Liver (tissue), 9 donors: ENCODE measurements around the gene ZCCHC17. TPM values are rescaled to one million over a fixed set of nuclear protein-coding genes. Genes with fewer than 3 reads are reported as not detected.

ENCODE experiments used
- DNase-seq: peaks from one replicate; pipeline ENCODE4 v3.0.0-alpha.2; 2017; ENCODE audit warnings: low spot score
- H3K27ac ChIP-seq, 2 donors: one replicate each; pipeline ENCODE4 v1.7.0; 2013; ENCODE audit warnings: inconsistent platforms in 2 of 2, low read length in 2 of 2, control low read depth in 1 of 2, low read depth in 1 of 2, mild to moderate bottlenecking in 1 of 2
- H3K27me3 ChIP-seq, 4 donors: one replicate each; pipeline versions ENCODE4 v1.6.1 to v1.7.0; 2013; ENCODE audit warnings: low read length in 3 of 4, inconsistent platforms in 1 of 4, mild to moderate bottlenecking in 1 of 4, moderate library complexity in 1 of 4; ENCODE audit not compliant: control insufficient read depth in 4 of 4, insufficient read depth in 4 of 4
- H3K36me3 ChIP-seq, 4 donors: one replicate each; pipeline versions ENCODE4 v1.6.1 to v1.7.0; 2013; ENCODE audit warnings: low read length in 3 of 4, mild to moderate bottlenecking in 3 of 4, low read depth in 1 of 4, moderate library complexity in 1 of 4; ENCODE audit not compliant: control insufficient read depth in 4 of 4, insufficient read depth in 3 of 4
- H3K4me1 ChIP-seq, 4 donors: one replicate each; pipeline versions ENCODE4 v1.6.1 to v1.7.0; 2013; ENCODE audit warnings: low read length in 3 of 4, mild to moderate bottlenecking in 3 of 4, moderate library complexity in 1 of 4; ENCODE audit not compliant: control insufficient read depth in 4 of 4, insufficient read depth in 4 of 4
- H3K4me3 ChIP-seq, 3 donors: one replicate each; pipeline versions ENCODE4 v1.6.1 to v1.7.0; 2013; ENCODE audit warnings: low read length in 3 of 3, control low read depth in 1 of 3, low read depth in 1 of 3, mild to moderate bottlenecking in 1 of 3
- H3K9ac ChIP-seq, 2 donors: one replicate each; pipeline ENCODE4 v1.7.0; 2013; ENCODE audit warnings: low read length in 2 of 2, mild to moderate bottlenecking in 2 of 2, moderate library complexity in 2 of 2, control low read depth in 1 of 2, low read depth in 1 of 2
- H3K9me3 ChIP-seq, 4 donors: one replicate each; pipeline versions ENCODE4 v1.6.1 to v1.7.0; 2013; ENCODE audit warnings: low read length in 3 of 4; ENCODE audit not compliant: control insufficient read depth in 4 of 4
- ATF3 ChIP-seq: IDR thresholded peaks from 2 replicates; pipeline ENCODE4 v1.6.1; 2016; ENCODE audit warnings: antibody characterized with exemption
- CTCF ChIP-seq: fragments of 150-350 bp; IDR thresholded peaks from 2 replicates; pipeline ENCODE4 v1.5.1; 2017; ENCODE audit warnings: improper control_type of control experiment, low read depth, low read length; ENCODE audit not compliant: missing input control
- EGR1 ChIP-seq, 2 donors: IDR thresholded peaks; 2 replicates each; pipeline ENCODE4 v1.6.1; 2016 to 2018; ENCODE audit warnings: antibody characterized with exemption in 2 of 2, low read depth in 2 of 2
- FOXA1 ChIP-seq: IDR thresholded peaks from 2 replicates; pipeline ENCODE4 v1.6.1; 2016; ENCODE audit warnings: antibody characterized with exemption
- FOXA2 ChIP-seq: IDR thresholded peaks from 2 replicates; pipeline ENCODE4 v1.6.1; 2016; ENCODE audit warnings: antibody characterized with exemption
- GABPA ChIP-seq, 2 donors: IDR thresholded peaks in 1 of 2; conservative IDR thresholded peaks in 1 of 2; 2 replicates each; pipeline ENCODE4 v1.6.1; 2016; ENCODE audit warnings: antibody characterized with exemption in 2 of 2, mild to moderate bottlenecking in 1 of 2, moderate library complexity in 1 of 2
- HNF4A ChIP-seq, 2 donors: conservative IDR thresholded peaks; 2 replicates each; pipeline ENCODE4 v1.6.1; 2016; ENCODE audit warnings: antibody characterized with exemption in 2 of 2, mild to moderate bottlenecking in 2 of 2
- HNF4G ChIP-seq: IDR thresholded peaks from 2 replicates; pipeline ENCODE4 v1.6.1; 2016; ENCODE audit warnings: antibody characterized with exemption
- NR2F2 ChIP-seq: IDR thresholded peaks from 2 replicates; pipeline ENCODE4 v1.6.1; 2016; ENCODE audit warnings: antibody characterized with exemption
- RAD21 ChIP-seq, 2 donors: IDR thresholded peaks; 2 replicates each; pipeline ENCODE4 v1.6.1; 2016; ENCODE audit warnings: antibody characterized with exemption in 2 of 2, mild to moderate bottlenecking in 2 of 2
- REST ChIP-seq: IDR thresholded peaks from 2 replicates; pipeline ENCODE4 v1.6.1; 2016; ENCODE audit warnings: antibody characterized with exemption, mild to moderate bottlenecking
- RXRA ChIP-seq, 2 donors: IDR thresholded peaks; 2 replicates each; pipeline ENCODE4 v1.6.1; 2017 to 2018; ENCODE audit warnings: antibody characterized with exemption in 2 of 2, mild to moderate bottlenecking in 1 of 2
- SP1 ChIP-seq: IDR thresholded peaks from 2 replicates; pipeline ENCODE4 v1.6.1; 2018; ENCODE audit warnings: antibody characterized with exemption, mild to moderate bottlenecking
- TAF1 ChIP-seq: conservative IDR thresholded peaks from 2 replicates; pipeline ENCODE4 v1.6.1; 2016; ENCODE audit warnings: antibody characterized with exemption, mild to moderate bottlenecking
- YY1 ChIP-seq: IDR thresholded peaks from 2 replicates; pipeline ENCODE4 v1.6.1; 2016; ENCODE audit warnings: antibody characterized with exemption, mild to moderate bottlenecking
- ZBTB33 ChIP-seq: IDR thresholded peaks from 2 replicates; pipeline ENCODE4 v1.6.1; 2016; ENCODE audit warnings: antibody characterized with exemption
- WGBS: extraction: QIAGEN DNeasy Blood & Tissue Kit; methylation state at CpG from one replicate; pipeline ENCODE4 v1.1.7; 2013; 5-methylcytosine and 5-hydroxymethylcytosine counted together
- polyA plus RNA-seq, 2 donors: library from polyadenylated mRNA; stranded (reverse) in 1 of 2; unstranded in 1 of 2; fragments of 200-250 nt in 1 of 2; fragments of >200 nt in 1 of 2; fragmentation: Nextera tagmentation in 1 of 2; extraction: Ambion mirVana in 1 of 2; gene quantifications; one replicate each; pipeline versions ENCODE4 v1.2.1 to v1.2.3, GENCODE V29; 2013 to 2015
- total RNA-seq, 2 donors: library from RNA; depleted of rRNA; stranded (reverse); fragments of >200 nt; gene quantifications; one replicate each; pipeline ENCODE4 v1.2.3, GENCODE V29; 2014
- donor health status: healthy.
- donor health status: healthy.
- donor health status: healthy.
- donor health status: healthy.
- donor health status: healthy.

The ZCCHC17 gene
- total and polyA plus RNA-seq, 4 donors, result 7.4 to 15.1 (median 9.2) TPM

GRCh38 chr1:31295874-31296485, 852 bp upstream of the ZCCHC17 start:
- Histone ChIP-seq H3K4me3 (peak overlapping the region; percentile 76 to 100 (median 99)), H3K27ac (peak overlapping the region; percentile 81 to 89), H3K36me3 (peaks cover 5 to 18% (median 10%) of the 10 kb centered on the region in 4 donors), H3K9ac (peak overlapping the region; percentile 68 to 84), H3K27me3 (no peaks in the 10 kb centered on the region), H3K9me3 (no peaks in the 10 kb centered on the region), H3K4me1 (peaks cover 3 to 24% (median 16%) of the 10 kb centered on the region in 4 donors)
- TF ChIP-seq FOXA2 (no peak), HNF4A (conservative IDR thresholded peaks at IDR 0.05) (no peak), GABPA (IDR thresholded peaks at IDR 0.05 in 1 of 2, conservative IDR thresholded peaks at IDR 0.05 in 1 of 2) (no peak), CTCF (no peak), FOXA1 (no peak), REST (no peak), SP1 (no peak), ZBTB33 (no peak), YY1 (no peak), EGR1 (IDR thresholded peaks at IDR 0.05; ENCODE audit: low read depth in 2 of 2) (no peak), ATF3 (no peak), HNF4G (no peak), RXRA (IDR thresholded peaks at IDR 0.05) (no peak), RAD21 (IDR thresholded peaks at IDR 0.05) (no peak), TAF1 (no peak), NR2F2 (no peak)
- no peak for DNase-seq
- 17% methylated on average over 17 of the region's 17 CpGs for WGBS
